Activated CD8-positive, alpha-beta memory T cell treated with anti-CD3 and anti-CD28 coated beads for 1 hour (primary cell): ENCODE results near the gene GOLIM4.

Experiments
- DNase-seq, 2 donors: peaks; one replicate each; pipeline ENCODE4 v3.0.0-alpha.2; 2020; ENCODE audit warnings: low read depth in 1 of 2; ENCODE audit errors: extremely low read depth in 1 of 2

GOLIM4 gene

GRCh38 chr3:168001244-168001643 lies 94.5 kb downstream of the GOLIM4 start:
- DNase-seq: no peak

- DNase-seq: no peak
Observed at GRCh38 chr3:167998253-167998652, 97.5 kb downstream of the GOLIM4 start.

- no peak for DNase-seq
Observed at GRCh38 chr3:167996514-167996913, 99.2 kb downstream of the GOLIM4 start.

GRCh38 chr3:167992381-167992780 lies 103.3 kb downstream of the GOLIM4 start:
- DNase-seq: no peak

GRCh38 chr3:167991213-167991612 lies 104.5 kb downstream of the GOLIM4 start:
- DNase-seq: no peak

GRCh38 chr3:167989999-167990398 lies 105.7 kb downstream of the GOLIM4 start:
- no peak for DNase-seq

GRCh38 chr3:167989066-167989465 lies 106.7 kb downstream of the GOLIM4 start:
- no peak for DNase-seq

GRCh38 chr3:167983583-167983982 lies 112.1 kb downstream of the GOLIM4 start:
- no peak for DNase-seq

GRCh38 chr3:167978486-167978885 lies 117.2 kb downstream of the GOLIM4 start:
- no peak for DNase-seq

GRCh38 chr3:167978071-167978470 lies 117.7 kb downstream of the GOLIM4 start:
- no peak for DNase-seq

GRCh38 chr3:167976516-167977361 lies 119.0 kb downstream of the GOLIM4 start:
- DNase-seq: no peak

GRCh38 chr3:167973901-167974300 lies 121.8 kb downstream of the GOLIM4 start:
- no peak for DNase-seq

GRCh38 chr3:167973046-167973445 lies 122.7 kb downstream of the GOLIM4 start:
- no peak for DNase-seq

- DNase-seq: no peak
Observed at GRCh38 chr3:167972502-167972901, 123.2 kb downstream of the GOLIM4 start.

- DNase-seq: no peak
Observed at GRCh38 chr3:167969548-167969947, 126.2 kb downstream of the GOLIM4 start.

GRCh38 chr3:167967257-167968036 lies 128.3 kb downstream of the GOLIM4 start:
- DNase-seq: no peak
